NCI-H82 (cell line): ENCODE data around the gene MRI1.
A peak's percentile ranks its signal among the peaks of the same experiment; 100 is the strongest.
"Not testable (repeated sequence)": the region's sequence is repeated elsewhere in the genome, so short reads cannot be mapped to it uniquely, and the experiment has no call there.

Source experiments
- DNase-seq: peaks from one replicate; lab custom pipeline; 2025; lab: John Stamatoyannopoulos, UW

Gene MRI1

GRCh38 chr19:13761423-13761822, 2.9 kb upstream of the MRI1 start:
- no peak for DNase-seq

- DNase-seq, result no peak
Measured at GRCh38 chr19:13762635-13763235, 1.6 kb upstream of the MRI1 start.

GRCh38 chr19:13763265-13763664, 1.1 kb upstream of the MRI1 start:
- DNase-seq, result no peak

GRCh38 chr19:13764821-13765394, 586 bp downstream of the MRI1 start:
- DNase-seq, result peak; percentile 51

GRCh38 chr19:13765395-13766094, 1.2 kb downstream of the MRI1 start:
- no peak for DNase-seq

GRCh38 chr19:13766095-13766481, 1.8 kb downstream of the MRI1 start:
- no peak for DNase-seq

GRCh38 chr19:13768510-13768909, 4.2 kb downstream of the MRI1 start:
- no peak for DNase-seq

- no peak for DNase-seq
Measured at GRCh38 chr19:13770013-13770635, 5.8 kb downstream of the MRI1 start.

- DNase-seq, result peak; percentile 95
Measured at GRCh38 chr19:13774217-13775191, 10.2 kb downstream of the MRI1 start, which contains the start of gene C19orf53. C19orf53 (plus strand) TSS chr19:13774456; CDS start chr19:13774478, 22 bp downstream.

- DNase-seq, result no peak
Measured at GRCh38 chr19:13778398-13778797, 14.1 kb downstream of the MRI1 start.

- no peak for DNase-seq
Measured at GRCh38 chr19:13778847-13779246, 14.5 kb downstream of the MRI1 start.

GRCh38 chr19:13779794-13780193, 15.5 kb downstream of the MRI1 start:
- DNase-seq, result not testable (repeated sequence)

- DNase-seq, result peak; percentile 93
Measured at GRCh38 chr19:13781547-13781946, 17.2 kb downstream of the MRI1 start.

GRCh38 chr19:13782537-13782936, 18.2 kb downstream of the MRI1 start:
- no peak for DNase-seq

- no peak for DNase-seq
Measured at GRCh38 chr19:13783565-13784500, 19.5 kb downstream of the MRI1 start.

GRCh38 chr19:13784731-13785452, 20.6 kb downstream of the MRI1 start:
- DNase-seq, result peak; percentile 90

GRCh38 chr19:13788991-13789390, 24.7 kb downstream of the MRI1 start:
- DNase-seq, result no peak

- DNase-seq, result no peak
Measured at GRCh38 chr19:13790354-13790753, 26.0 kb downstream of the MRI1 start.

GRCh38 chr19:13793317-13793716, 29.0 kb downstream of the MRI1 start:
- not testable (repeated sequence) for DNase-seq

- DNase-seq, result no peak
Measured at GRCh38 chr19:13794398-13794756, 30.1 kb downstream of the MRI1 start.
